Endodermal cell (in vitro differentiated cells): ENCODE data around the gene HABP4. TPM values are rescaled to one million over a fixed set of nuclear protein-coding genes. Genes with fewer than 3 reads are reported as not detected.
A peak's percentile ranks its signal among the peaks of the same experiment; 100 is the strongest.

ENCODE experiments used
- DNase-seq: peaks from one replicate; pipeline ENCODE4 v3.0.0-alpha.2; 2017
- H3K27ac ChIP-seq: 2 replicates; pipeline ENCODE4 v1.5.1; 2013; ENCODE audit warnings: mild to moderate bottlenecking, low read depth, low read length, moderate library complexity
- H3K27me3 ChIP-seq: 2 replicates; pipeline ENCODE4 v1.6.1; 2013; ENCODE audit warnings: mild to moderate bottlenecking, low read length, moderate library complexity; ENCODE audit not compliant: insufficient read depth, control insufficient read depth, poor library complexity, severe bottlenecking
- H3K36me3 ChIP-seq: 2 replicates; pipeline ENCODE4 v1.7.0; 2013; ENCODE audit warnings: mild to moderate bottlenecking, low read length, moderate library complexity; ENCODE audit not compliant: control insufficient read depth, insufficient read depth
- H3K4me1 ChIP-seq: one replicate; pipeline ENCODE4 v1.7.0; 2013; ENCODE audit warnings: low read length; ENCODE audit not compliant: control insufficient read depth, insufficient read depth
- H3K4me3 ChIP-seq: 2 replicates; pipeline ENCODE4 v1.5.1; 2013; ENCODE audit warnings: mild to moderate bottlenecking, low read length, moderate library complexity
- H3K9ac ChIP-seq: 2 replicates; pipeline ENCODE4 v1.6.1; 2013; ENCODE audit warnings: mild to moderate bottlenecking, low read length, moderate library complexity; ENCODE audit not compliant: poor library complexity, severe bottlenecking; ENCODE audit errors: extremely low read depth
- H3K9me3 ChIP-seq: 2 replicates; pipeline ENCODE4 v1.6.1; 2013; ENCODE audit warnings: mild to moderate bottlenecking, low read length, moderate library complexity; ENCODE audit not compliant: control insufficient read depth
- H3K27ac Mint-ChIP-seq: 2 replicates; pipeline ENCODE4 v1.8.0; 2020; ENCODE audit warnings: mixed read lengths
- H3K27me3 Mint-ChIP-seq: 2 replicates; pipeline ENCODE4 v1.8.0; 2021; ENCODE audit warnings: mild to moderate bottlenecking, mixed read lengths; ENCODE audit not compliant: insufficient read depth
- H3K36me3 Mint-ChIP-seq: 2 replicates; pipeline ENCODE4 v1.8.0; 2020; ENCODE audit warnings: low read depth, mixed read lengths
- H3K4me1 Mint-ChIP-seq: 2 replicates; pipeline ENCODE4 v1.8.0; 2020; ENCODE audit warnings: mixed read lengths
- H3K4me3 Mint-ChIP-seq: 2 replicates; pipeline ENCODE4 v1.8.0; 2020; ENCODE audit warnings: mild to moderate bottlenecking, moderate library complexity, mixed read lengths
- H3K9me3 Mint-ChIP-seq: 2 replicates; pipeline ENCODE4 v1.8.0; 2020; ENCODE audit warnings: mild to moderate bottlenecking, mixed read lengths
- WGBS, 2 experiments: methylation state at CpG; one replicate each; pipeline versions ENCODE4 v1.1.5 to v1.1.7; 2013; ENCODE audit warnings: missing lambda C conversion rate in 2 of 2, mixed read lengths in 1 of 2; ENCODE audit not compliant: insufficient coverage in 1 of 2, insufficient read length in 1 of 2; 5-methylcytosine and 5-hydroxymethylcytosine counted together
- total RNA-seq, 2 donors: library from RNA; stranded (reverse); fragmentation: NEBNext Ultra II Directional in 1 of 2; extraction: Animal tissue kit (Norgen Biotek cat#: 25700) in 1 of 2; gene quantifications; 2 replicates in 1 of 2; 3 replicates in 1 of 2; pipeline ENCODE4 v1.2.1, GENCODE V29; 2021
- TF ChIP-seq, protein P1 (sequence below): fragments of 200-600 bp; sonication (generic); conservative IDR thresholded peaks from 2 replicates; pipeline ENCODE4 v1.5.0; 2021; ENCODE audit warnings: antibody characterized with exemption, mild to moderate bottlenecking

Gene HABP4
- total RNA-seq, 2 donors from 2014 or later = 10.0 to 12.1 TPM

GRCh38 chr9:96509026-96509425 is 59.1 kb downstream of the HABP4 start:
- H3K4me3 ChIP-seq = no peak overlapping the region
- WGBS, 2 experiments = 94 to 98% methylated on average over 5 of the region's 5 CpGs
- DNase-seq = no peak
- H3K27me3 ChIP-seq = no peaks in the 10 kb centered on the region
- no peak overlapping the region for H3K4me3 Mint-ChIP-seq
- no peaks in the 10 kb centered on the region for H3K9me3 Mint-ChIP-seq
- H3K27ac ChIP-seq = no peak overlapping the region
- H3K4me1 ChIP-seq = no peaks in the 10 kb centered on the region
- H3K9ac ChIP-seq = no peak overlapping the region
- peaks cover 20% of the 10 kb centered on the region for H3K36me3 ChIP-seq
- H3K9me3 ChIP-seq = no peaks in the 10 kb centered on the region
- TF ChIP-seq, protein P1, sequence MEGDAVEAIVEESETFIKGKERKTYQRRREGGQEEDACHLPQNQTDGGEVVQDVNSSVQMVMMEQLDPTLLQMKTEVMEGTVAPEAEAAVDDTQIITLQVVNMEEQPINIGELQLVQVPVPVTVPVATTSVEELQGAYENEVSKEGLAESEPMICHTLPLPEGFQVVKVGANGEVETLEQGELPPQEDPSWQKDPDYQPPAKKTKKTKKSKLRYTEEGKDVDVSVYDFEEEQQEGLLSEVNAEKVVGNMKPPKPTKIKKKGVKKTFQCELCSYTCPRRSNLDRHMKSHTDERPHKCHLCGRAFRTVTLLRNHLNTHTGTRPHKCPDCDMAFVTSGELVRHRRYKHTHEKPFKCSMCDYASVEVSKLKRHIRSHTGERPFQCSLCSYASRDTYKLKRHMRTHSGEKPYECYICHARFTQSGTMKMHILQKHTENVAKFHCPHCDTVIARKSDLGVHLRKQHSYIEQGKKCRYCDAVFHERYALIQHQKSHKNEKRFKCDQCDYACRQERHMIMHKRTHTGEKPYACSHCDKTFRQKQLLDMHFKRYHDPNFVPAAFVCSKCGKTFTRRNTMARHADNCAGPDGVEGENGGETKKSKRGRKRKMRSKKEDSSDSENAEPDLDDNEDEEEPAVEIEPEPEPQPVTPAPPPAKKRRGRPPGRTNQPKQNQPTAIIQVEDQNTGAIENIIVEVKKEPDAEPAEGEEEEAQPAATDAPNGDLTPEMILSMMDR = no peak
- no peaks in the 10 kb centered on the region for H3K27me3 Mint-ChIP-seq
- H3K36me3 Mint-ChIP-seq = peaks cover 43% of the 10 kb centered on the region
- H3K4me1 Mint-ChIP-seq = peaks cover 2% of the 10 kb centered on the region
- H3K27ac Mint-ChIP-seq = peak overlapping the region; percentile 49

DNA sequence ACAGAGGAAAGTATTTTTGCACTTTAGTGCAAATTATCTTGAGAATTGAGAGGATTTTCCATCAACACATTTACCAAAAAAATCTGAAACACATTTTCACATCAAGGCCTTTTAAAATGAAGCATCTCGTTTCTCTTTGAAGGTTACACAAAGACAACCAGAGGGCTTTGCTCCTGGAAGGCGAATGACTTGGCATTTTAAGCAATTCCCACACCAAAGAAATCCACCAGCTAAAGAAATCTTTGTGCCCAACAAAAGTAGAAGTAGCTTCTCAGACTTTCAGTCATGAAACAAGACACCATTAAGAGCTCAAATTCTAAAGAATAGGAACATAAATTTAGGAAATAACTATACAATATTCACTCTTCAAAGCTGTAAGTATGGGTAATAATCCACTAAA is 59.9 kb downstream of the HABP4 start:
- TF ChIP-seq, protein P1 = no peak
- no peaks in the 10 kb centered on the region for H3K4me1 ChIP-seq
- H3K9me3 Mint-ChIP-seq = no peaks in the 10 kb centered on the region
- H3K36me3 Mint-ChIP-seq = peaks cover 44% of the 10 kb centered on the region
- no peaks in the 10 kb centered on the region for H3K27me3 Mint-ChIP-seq
- no peak for DNase-seq
- no peaks in the 10 kb centered on the region for H3K4me1 Mint-ChIP-seq
- H3K36me3 ChIP-seq = peaks cover 20% of the 10 kb centered on the region
- no peak overlapping the region for H3K9ac ChIP-seq
- no peak overlapping the region for H3K4me3 Mint-ChIP-seq
- no peak overlapping the region for H3K27ac ChIP-seq
- H3K9me3 ChIP-seq = no peaks in the 10 kb centered on the region
- no peak overlapping the region for H3K4me3 ChIP-seq
- no peaks in the 10 kb centered on the region for H3K27me3 ChIP-seq
- no peak overlapping the region for H3K27ac Mint-ChIP-seq
- 53 to 87% methylated on average over 2 of the region's 2 CpGs for WGBS, 2 experiments

- H3K4me1 Mint-ChIP-seq = no peaks in the 10 kb centered on the region
- Histone ChIP-seq H3K9ac (no peak overlapping the region), H3K27ac (no peak overlapping the region), H3K4me1 (no peaks in the 10 kb centered on the region), H3K36me3 (peaks cover 20% of the 10 kb centered on the region), H3K9me3 (no peaks in the 10 kb centered on the region), H3K27me3 (no peaks in the 10 kb centered on the region), H3K4me3 (no peak overlapping the region)
- 90 to 97% methylated on average over 2 to 3 of the region's 4 CpGs for WGBS, 2 experiments
- H3K4me3 Mint-ChIP-seq = no peak overlapping the region
- H3K36me3 Mint-ChIP-seq = peaks cover 46% of the 10 kb centered on the region
- no peaks in the 10 kb centered on the region for H3K9me3 Mint-ChIP-seq
- TF ChIP-seq, protein P1 = no peak
- no peak for DNase-seq
- peak overlapping the region; percentile 66 for H3K27ac Mint-ChIP-seq
- no peaks in the 10 kb centered on the region for H3K27me3 Mint-ChIP-seq
These were observed 60.3 kb downstream of the HABP4 start for GRCh38 chr9:96510258-96510657.
